Sigmoid colon (tissue), 7 donors: Measurements from ENCODE around the gene ABCB8. TPM values are rescaled to one million over a fixed set of nuclear protein-coding genes. Genes with fewer than 3 reads are reported as not detected.

ENCODE experiments used
- DNase-seq: peaks from one replicate; pipeline ENCODE4 v3.0.0-alpha.2; 2019
- H3K27ac ChIP-seq, 4 donors: fragments of 200-600 bp; sonication (generic); one replicate each; pipeline ENCODE4 v1.5.1; 2016 to 2019; ENCODE audit warnings: mild to moderate bottlenecking in 1 of 4
- H3K27me3 ChIP-seq, 3 donors: fragments of 200-600 bp; sonication (generic); one replicate each; pipeline ENCODE4 v1.5.1; 2019; ENCODE audit warnings: mild to moderate bottlenecking in 1 of 3
- H3K36me3 ChIP-seq, 4 donors: fragments of 200-600 bp; sonication (generic); one replicate each; pipeline ENCODE4 v1.5.1; 2016 to 2019
- H3K4me1 ChIP-seq, 4 donors: fragments of 200-600 bp; sonication (generic); one replicate each; pipeline ENCODE4 v1.5.1; 2017 to 2019
- H3K4me3 ChIP-seq, 4 donors: fragments of 200-600 bp; sonication (generic); one replicate each; pipeline ENCODE4 v1.5.1; 2017 to 2019; ENCODE audit warnings: mild to moderate bottlenecking in 2 of 4, moderate library complexity in 1 of 4
- H3K9me3 ChIP-seq, 4 donors: fragments of 200-600 bp in 3 of 4; sonication (generic) in 3 of 4; one replicate each; pipeline versions ENCODE4 v1.5.1 to v1.6.1; 2013 to 2019
- EP300 ChIP-seq, 4 donors: sonication (generic); formaldehyde crosslinking; IDR thresholded peaks; one replicate each; pipeline ENCODE4 v1.6.1; 2017; ENCODE audit warnings: antibody characterized with exemption in 4 of 4
- POLR2A ChIP-seq, 2 donors: fragments of 450-650 bp; IDR thresholded peaks; one replicate each; pipeline ENCODE4 v1.6.1; 2016; ENCODE audit warnings: antibody characterized with exemption in 2 of 2, mild to moderate bottlenecking in 2 of 2, moderate library complexity in 2 of 2
- POLR2AphosphoS5 ChIP-seq, 4 donors: sonication (generic); formaldehyde crosslinking; IDR thresholded peaks; one replicate each; pipeline ENCODE4 v1.6.1; 2017; ENCODE audit warnings: antibody characterized with exemption in 4 of 4
- WGBS, 2 donors: extraction: QIAGEN DNeasy Blood & Tissue Kit; methylation state at CpG; one replicate each; pipeline ENCODE4 v1.1.7; 2013; 5-methylcytosine and 5-hydroxymethylcytosine counted together
- intact Hi-C: fragments of 100-400 bp; cut with DNase I; formaldehyde crosslinking; loops from one replicate; pipeline ENCODE4 v1.15.1; 2023
- polyA plus RNA-seq, 3 donors: library from polyadenylated mRNA; stranded (reverse); fragments of 200-250 nt; gene quantifications; one replicate each; pipeline ENCODE4 v1.2.3, GENCODE V29; 2013
- total RNA-seq, 4 donors: library from RNA; depleted of rRNA; stranded (reverse); fragments of >200 nt; gene quantifications; one replicate each; pipeline ENCODE4 v1.1.0, GENCODE V29; 2016
- TF ChIP-seq, protein P1 (sequence below), 4 experiments: fragments of 450-650 bp in 3 of 4; fragments of 200-600 bp in 1 of 4; IDR thresholded peaks; one replicate each; pipeline ENCODE4 v1.5.1; 2016 to 2019; ENCODE audit warnings: antibody characterized with exemption in 4 of 4, mild to moderate bottlenecking in 3 of 4, moderate library complexity in 2 of 4
- donor health status: healthy with polysubstance abuse.
- donor health status: Bipolar disorder and iron deficiency.
- donor health status: healthy.

The ABCB8 gene
- total and polyA plus RNA-seq, 7 donors, result 3.0 to 32.8 (median 18.3) TPM

DNA sequence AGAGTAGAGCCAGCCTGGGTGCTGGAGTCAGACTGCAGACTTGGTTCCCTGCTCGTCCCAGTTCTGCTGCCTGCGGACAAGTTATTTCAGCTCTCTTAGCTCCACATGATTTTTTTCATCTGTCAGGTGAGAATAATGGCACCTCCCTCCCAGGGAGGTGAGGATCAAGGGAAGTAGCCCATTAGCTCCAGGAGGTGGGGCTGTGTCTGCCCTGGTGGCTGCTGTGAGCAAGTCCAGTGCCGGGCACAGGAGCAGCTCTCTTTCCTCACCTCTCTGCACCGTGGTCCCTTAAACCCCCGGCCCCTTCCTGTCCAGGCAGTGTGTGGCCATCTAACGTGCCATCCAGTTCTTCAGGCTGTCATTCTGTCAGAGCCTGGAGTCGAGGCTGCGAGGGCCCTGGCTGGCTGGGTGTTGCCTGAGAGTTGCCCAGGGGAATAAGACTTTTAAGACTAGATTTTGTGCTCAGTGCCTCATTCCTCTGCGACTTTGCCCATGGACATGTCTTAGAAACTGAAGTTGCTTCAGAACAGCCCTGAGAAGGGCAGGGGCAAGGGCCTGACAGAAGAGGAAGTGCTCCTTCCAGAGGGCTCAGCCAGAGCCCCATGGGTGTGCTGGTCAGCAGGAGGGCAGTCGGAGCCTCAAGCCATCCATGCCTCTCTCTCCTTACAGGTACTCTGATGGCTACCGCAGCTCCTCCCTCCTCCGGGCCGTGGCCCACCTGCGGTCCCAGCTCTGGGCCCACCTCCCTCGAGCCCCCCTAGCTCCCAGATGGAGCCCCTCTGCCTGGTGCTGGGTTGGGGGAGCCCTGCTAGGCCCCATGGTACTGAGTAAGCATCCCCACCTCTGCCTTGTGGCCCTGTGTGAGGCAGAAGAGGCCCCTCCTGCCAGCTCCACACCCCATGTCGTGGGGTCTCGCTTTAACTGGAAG is 5.0 kb downstream of the ABCB8 start:
- TF ChIP-seq POLR2AphosphoS5 (IDR thresholded peaks at IDR 0.05) (no peak), EP300 (IDR thresholded peaks at IDR 0.05) (no peak), POLR2A (IDR thresholded peaks at IDR 0.05) (no peak)
- TF ChIP-seq, protein P1, sequence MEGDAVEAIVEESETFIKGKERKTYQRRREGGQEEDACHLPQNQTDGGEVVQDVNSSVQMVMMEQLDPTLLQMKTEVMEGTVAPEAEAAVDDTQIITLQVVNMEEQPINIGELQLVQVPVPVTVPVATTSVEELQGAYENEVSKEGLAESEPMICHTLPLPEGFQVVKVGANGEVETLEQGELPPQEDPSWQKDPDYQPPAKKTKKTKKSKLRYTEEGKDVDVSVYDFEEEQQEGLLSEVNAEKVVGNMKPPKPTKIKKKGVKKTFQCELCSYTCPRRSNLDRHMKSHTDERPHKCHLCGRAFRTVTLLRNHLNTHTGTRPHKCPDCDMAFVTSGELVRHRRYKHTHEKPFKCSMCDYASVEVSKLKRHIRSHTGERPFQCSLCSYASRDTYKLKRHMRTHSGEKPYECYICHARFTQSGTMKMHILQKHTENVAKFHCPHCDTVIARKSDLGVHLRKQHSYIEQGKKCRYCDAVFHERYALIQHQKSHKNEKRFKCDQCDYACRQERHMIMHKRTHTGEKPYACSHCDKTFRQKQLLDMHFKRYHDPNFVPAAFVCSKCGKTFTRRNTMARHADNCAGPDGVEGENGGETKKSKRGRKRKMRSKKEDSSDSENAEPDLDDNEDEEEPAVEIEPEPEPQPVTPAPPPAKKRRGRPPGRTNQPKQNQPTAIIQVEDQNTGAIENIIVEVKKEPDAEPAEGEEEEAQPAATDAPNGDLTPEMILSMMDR (IDR thresholded peaks at IDR 0.05), result no peak
- Histone ChIP-seq H3K4me3 (no peak overlapping the region), H3K27me3 (no peaks in the 10 kb centered on the region), H3K27ac (no peak overlapping the region), H3K9me3 (no peaks in the 10 kb centered on the region), H3K4me1 (peaks cover 0 to 18% (median 14%) of the 10 kb centered on the region in 4 donors), H3K36me3 (peaks cover 0 to 47% (median 21%) of the 10 kb centered on the region in 4 donors)
- 91% methylated on average over 17 of the region's 17 CpGs for WGBS, 2 donors
- DNase-seq, result no peak
- intact Hi-C loops, result no loop called here

DNA sequence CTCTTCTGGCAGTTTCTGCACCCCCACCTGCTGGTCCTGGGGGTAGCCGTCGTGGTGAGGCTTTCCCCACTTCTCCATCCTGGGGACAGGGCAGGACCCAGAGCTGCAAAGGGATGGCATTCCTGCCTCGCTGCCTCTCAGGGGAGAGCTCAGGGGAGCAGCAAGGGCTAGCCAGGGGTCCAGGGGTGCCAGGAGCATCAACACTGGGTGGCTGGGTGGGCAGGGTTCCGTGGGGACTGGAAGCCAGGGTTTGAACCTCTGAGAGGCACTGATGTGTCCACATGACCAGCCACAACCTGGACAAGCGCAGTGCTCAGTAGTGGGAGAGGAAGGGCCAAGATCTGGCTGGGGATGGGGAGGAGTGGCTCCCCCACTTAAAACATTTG is 5.6 kb downstream of the ABCB8 start:
- WGBS, 2 donors, result 88 to 93% methylated on average over 5 of the region's 5 CpGs
- intact Hi-C loops, result no loop called here
- H3K27ac ChIP-seq, result no peak overlapping the region

DNA sequence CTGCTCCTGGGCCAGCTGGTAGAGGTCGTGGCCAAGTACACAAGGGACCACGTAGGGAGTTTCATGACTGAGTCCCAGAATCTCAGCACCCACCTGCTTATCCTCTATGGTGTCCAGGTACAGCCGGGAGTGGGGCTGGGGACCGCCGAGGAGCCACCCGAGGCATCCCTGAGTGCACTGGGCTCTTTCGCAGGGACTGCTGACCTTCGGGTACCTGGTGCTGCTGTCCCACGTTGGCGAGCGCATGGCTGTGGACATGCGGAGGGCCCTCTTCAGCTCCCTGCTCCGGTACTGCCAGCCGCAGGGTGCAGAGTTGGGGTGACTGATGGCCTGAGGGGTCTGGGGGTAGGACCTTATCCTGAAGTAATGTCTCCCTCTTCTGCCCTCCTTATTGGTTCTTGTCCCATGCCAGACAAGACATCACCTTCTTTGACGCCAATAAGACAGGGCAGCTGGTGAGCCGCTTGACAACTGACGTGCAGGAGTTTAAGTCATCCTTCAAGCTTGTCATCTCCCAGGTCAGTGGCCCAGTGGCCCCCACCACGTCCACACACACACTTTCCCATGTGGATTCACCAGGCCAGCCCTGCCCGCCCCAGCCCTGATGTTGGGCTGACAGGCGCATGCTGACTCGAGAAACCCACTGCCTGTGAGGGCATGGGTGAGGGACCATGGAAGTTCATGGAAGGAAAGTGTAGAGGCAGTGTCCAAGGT is 6.2 kb downstream of the ABCB8 start:
- Histone ChIP-seq H3K27ac (no peak overlapping the region), H3K36me3 (peaks cover 0 to 47% (median 21%) of the 10 kb centered on the region in 4 donors), H3K4me3 (no peak overlapping the region), H3K9me3 (no peaks in the 10 kb centered on the region), H3K27me3 (no peaks in the 10 kb centered on the region), H3K4me1 (peaks cover 0 to 21% (median 14%) of the 10 kb centered on the region in 4 donors)
- WGBS, 2 donors, result 92 to 95% methylated on average over 21 of the region's 21 CpGs
- intact Hi-C loops, result no loop called here
- TF ChIP-seq POLR2AphosphoS5 (IDR thresholded peaks at IDR 0.05) (no peak), EP300 (IDR thresholded peaks at IDR 0.05) (no peak), POLR2A (IDR thresholded peaks at IDR 0.05) (no peak)
- TF ChIP-seq, protein P1 (IDR thresholded peaks at IDR 0.05), result no peak
- no peak for DNase-seq

More for the DNA sequence above, 5.6 kb downstream of the ABCB8 start:
- peaks cover 0 to 47% (median 21%) of the 10 kb centered on the region in 4 donors for H3K36me3 ChIP-seq
- TF ChIP-seq, protein P1 (IDR thresholded peaks at IDR 0.05), result no peak
- TF ChIP-seq POLR2A (IDR thresholded peaks at IDR 0.05) (no peak), POLR2AphosphoS5 (IDR thresholded peaks at IDR 0.05) (no peak), EP300 (IDR thresholded peaks at IDR 0.05) (no peak)
- peaks cover 0 to 21% (median 16%) of the 10 kb centered on the region in 4 donors for H3K4me1 ChIP-seq
- H3K9me3 ChIP-seq, result no peaks in the 10 kb centered on the region
- no peak overlapping the region for H3K4me3 ChIP-seq
- no peak for DNase-seq
- no peaks in the 10 kb centered on the region for H3K27me3 ChIP-seq

DNA sequence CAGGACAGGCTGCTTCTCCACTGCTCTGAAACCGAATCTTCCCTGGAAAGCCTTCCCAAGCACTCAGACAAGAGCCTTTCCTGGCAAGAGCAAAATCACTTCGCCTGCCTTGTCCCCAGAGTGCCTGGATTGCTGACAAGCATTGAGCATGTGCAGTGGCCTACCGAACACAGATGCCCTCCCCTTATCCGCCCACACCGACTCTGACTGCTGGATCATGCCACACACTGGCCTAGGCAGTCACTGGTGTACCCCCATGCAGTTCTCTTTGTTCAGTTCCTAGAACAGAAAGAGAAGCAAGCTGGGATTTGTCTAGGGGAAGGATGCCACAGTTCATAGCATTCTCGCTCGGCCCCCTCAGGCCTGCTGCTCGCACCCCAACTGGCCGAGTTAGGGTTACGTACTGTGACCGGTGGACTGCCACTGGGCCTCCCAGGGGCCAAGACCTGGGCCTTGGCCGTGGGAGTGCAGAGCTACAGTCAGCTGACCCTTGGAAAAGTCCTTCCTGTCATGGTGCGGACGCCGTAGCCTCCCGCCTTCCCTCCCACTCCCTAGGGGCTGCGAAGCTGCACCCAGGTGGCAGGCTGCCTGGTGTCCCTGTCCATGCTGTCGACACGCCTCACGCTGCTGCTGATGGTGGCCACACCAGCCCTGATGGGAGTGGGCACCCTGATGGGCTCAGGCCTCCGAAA is 6.9 kb downstream of the ABCB8 start:
- H3K27ac ChIP-seq, result no peak overlapping the region
- peaks cover 0 to 19% (median 8%) of the 10 kb centered on the region in 4 donors for H3K4me1 ChIP-seq
- no peak overlapping the region for H3K4me3 ChIP-seq
- 90 to 94% methylated on average over 21 of the region's 21 CpGs for WGBS, 2 donors
- peaks cover 0 to 47% (median 21%) of the 10 kb centered on the region in 4 donors for H3K36me3 ChIP-seq
- H3K9me3 ChIP-seq, result no peaks in the 10 kb centered on the region
- intact Hi-C loops, result no loop called here
- no peak for TF ChIP-seq POLR2AphosphoS5 (IDR thresholded peaks at IDR 0.05)
- TF ChIP-seq POLR2A (IDR thresholded peaks at IDR 0.05), result no peak
- no peak for TF ChIP-seq EP300 (IDR thresholded peaks at IDR 0.05)
- TF ChIP-seq, protein P1 (IDR thresholded peaks at IDR 0.05), result no peak
- H3K27me3 ChIP-seq, result no peaks in the 10 kb centered on the region
- DNase-seq, result no peak
